Epithelial cell of proximal tubule (primary cell): ENCODE measurements around the gene PYCARD. TPM values are rescaled to one million over a fixed set of nuclear protein-coding genes. Genes with fewer than 3 reads are reported as not detected.

Experiments used
- DNase-seq: peaks from one replicate; pipeline ENCODE4 v3.0.0-alpha.2; 2011; ENCODE audit warnings: low read depth
- H3K4me3 ChIP-seq: 2 replicates; pipeline ENCODE4 v1.5.1; 2011; ENCODE audit warnings: low read depth, mild to moderate bottlenecking, low read length
- total RNA-seq: library from RNA; depleted of rRNA; stranded (reverse); fragments of >200 nt; gene quantifications from 2 replicates; pipeline ENCODE4 v1.2.3, GENCODE V29; 2015
- TF ChIP-seq, protein P1 (sequence below): conservative IDR thresholded peaks from 2 replicates; pipeline ENCODE4 v1.5.1; 2012; ENCODE audit warnings: low read depth, mild to moderate bottlenecking, low read length

The PYCARD gene
- total RNA-seq, 1 donor from 2014 or later: 43.5 TPM

DNA sequence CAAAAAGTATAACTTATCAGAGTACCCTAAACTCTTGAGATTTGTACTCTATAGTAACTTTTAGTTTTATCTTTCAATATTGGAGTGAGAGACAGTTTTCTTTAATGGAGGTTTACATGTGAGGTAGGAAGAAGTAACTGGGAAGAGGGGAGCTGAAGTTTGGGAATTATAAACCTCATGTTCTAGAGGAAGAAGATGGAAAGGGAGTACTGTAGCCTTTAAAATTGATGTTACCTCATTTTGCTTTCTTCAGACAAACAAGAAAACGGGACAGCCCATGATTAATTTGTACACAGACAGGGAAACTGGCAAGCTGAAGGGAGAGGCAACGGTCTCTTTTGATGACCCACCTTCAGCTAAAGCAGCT lies 13.2 kb downstream of the PYCARD start:
- TF ChIP-seq, protein P1, sequence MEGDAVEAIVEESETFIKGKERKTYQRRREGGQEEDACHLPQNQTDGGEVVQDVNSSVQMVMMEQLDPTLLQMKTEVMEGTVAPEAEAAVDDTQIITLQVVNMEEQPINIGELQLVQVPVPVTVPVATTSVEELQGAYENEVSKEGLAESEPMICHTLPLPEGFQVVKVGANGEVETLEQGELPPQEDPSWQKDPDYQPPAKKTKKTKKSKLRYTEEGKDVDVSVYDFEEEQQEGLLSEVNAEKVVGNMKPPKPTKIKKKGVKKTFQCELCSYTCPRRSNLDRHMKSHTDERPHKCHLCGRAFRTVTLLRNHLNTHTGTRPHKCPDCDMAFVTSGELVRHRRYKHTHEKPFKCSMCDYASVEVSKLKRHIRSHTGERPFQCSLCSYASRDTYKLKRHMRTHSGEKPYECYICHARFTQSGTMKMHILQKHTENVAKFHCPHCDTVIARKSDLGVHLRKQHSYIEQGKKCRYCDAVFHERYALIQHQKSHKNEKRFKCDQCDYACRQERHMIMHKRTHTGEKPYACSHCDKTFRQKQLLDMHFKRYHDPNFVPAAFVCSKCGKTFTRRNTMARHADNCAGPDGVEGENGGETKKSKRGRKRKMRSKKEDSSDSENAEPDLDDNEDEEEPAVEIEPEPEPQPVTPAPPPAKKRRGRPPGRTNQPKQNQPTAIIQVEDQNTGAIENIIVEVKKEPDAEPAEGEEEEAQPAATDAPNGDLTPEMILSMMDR: no peak
- no peak for DNase-seq
- no peak overlapping the region for H3K4me3 ChIP-seq

DNA sequence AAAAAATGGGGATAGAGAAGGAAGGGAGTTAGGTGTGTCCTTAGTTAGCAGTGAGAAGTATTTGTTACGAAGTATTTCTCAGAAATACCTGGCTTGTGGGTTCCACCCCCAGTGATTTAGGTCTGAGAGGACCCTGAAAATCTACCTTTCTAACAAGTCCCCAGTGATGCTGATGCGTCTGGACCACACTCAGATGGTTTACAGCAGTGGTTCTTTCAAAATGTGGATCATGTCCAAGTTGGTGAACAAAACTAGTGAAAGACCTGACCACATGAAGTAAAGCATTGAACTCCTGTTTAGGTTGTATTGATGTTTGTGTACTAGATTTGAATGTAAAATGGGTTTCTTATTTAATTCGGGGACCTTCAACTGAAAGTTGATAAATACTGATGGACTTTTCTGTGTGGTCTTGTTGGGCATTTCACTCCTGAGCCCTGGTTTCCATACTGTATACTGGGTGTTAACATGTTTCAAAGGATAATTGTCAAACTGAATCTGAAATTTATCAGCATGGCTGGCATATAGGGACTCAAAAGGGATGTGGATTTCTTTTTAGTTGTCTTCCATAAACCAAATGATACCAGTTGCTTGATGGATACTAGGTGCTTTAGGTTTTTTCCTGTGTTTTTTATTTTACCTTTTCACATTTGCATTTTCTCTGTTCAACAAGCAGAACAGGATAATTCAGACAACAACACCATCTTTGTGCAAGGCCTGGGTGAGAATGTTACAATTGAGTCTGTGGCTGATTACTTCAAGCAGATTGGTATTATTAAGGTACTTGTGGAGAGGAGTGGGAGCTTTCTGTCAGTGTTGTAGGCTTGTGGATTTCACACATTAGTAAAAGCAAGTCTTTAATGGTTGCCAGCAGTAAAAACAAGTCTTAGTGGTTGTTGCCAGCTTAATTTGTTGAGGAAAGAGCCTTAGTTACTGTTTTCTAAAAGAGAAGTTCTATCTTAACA lies 13.8 kb downstream of the PYCARD start:
- TF ChIP-seq, protein P1: no peak
- no peak overlapping the region for H3K4me3 ChIP-seq
- DNase-seq: no peak

DNA sequence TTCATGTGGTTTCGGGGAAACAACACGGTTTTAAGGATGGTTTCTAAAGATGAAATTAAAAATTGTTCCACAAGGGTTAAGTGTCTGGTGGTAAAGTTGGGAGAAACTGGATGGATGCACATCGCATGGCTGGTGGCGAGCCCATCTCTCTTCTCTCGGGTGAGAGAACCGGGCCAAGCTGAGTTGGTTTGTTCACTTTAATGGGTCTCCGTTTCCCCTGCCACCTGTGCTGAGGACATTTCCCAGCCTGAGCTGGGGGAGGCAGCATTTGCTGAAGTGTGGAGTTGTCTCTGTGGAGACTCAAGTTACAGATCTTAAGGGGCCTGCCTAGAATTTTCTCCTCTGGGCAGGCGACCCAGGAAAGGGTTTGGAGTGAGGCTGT lies 14.8 kb downstream of the PYCARD start:
- DNase-seq: no peak
- no peak overlapping the region for H3K4me3 ChIP-seq
- TF ChIP-seq, protein P1: no peak

DNA sequence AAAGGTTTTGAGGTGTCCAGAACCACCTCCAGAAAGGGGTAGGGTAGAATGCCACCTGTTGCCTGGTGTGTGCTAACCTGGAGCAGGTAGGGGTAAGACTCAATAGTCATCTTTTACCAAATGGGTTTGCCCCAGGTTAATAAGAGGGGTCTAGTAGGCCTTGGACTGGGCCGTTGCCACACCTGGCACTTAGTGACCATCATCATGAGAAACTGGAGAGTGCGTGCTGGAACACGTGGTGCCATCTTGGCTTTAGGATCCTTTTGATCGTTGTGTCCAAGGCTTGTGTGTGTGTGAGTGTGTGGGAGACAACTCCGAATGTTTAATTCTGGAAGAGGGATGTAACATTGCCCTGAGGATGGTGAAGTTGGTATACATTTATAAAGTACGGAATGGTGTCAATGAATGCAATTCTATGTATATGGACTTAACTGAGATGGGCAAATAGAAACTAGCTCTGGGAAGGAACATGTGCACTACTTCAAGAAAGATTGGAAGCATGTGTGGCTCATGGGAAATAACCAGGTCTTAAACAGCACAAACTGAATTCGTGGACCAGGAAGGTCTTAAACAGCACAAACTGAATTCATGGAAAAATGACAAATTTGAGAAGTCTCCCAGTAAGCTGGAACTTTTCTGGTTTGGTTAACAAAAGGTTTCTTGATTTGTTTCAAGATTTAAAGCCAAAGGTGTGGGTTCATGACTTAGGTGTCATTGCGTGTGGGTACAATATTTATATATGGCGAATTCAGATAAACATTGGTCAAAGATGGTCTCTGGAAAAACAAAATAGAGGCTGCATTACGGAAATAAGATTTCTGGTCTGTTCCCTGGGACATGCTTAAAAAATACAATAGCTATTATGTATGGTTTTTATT lies 15.4 kb downstream of the PYCARD start:
- TF ChIP-seq, protein P1: no peak
- no peak overlapping the region for H3K4me3 ChIP-seq
- no peak for DNase-seq

DNA sequence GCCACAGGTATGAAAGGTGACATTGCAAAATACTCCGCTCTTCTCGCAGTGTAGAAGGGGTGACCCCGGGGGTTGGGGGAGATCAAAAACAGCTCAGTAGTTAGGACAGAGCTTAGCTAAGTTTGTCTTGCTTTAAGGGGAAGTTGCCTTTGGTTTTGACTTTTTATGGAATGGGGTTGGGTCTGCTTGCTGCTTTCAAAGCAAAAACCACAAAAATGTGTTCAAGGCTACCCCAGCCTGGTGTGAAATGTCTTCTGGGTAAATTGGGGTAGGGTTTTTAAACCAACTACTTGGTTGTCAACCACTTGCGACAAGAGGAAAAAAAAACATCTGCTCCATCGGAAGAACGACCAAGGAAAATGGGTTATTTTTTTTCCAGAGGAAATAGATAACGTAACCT lies 16.4 kb downstream of the PYCARD start:
- H3K4me3 ChIP-seq: no peak overlapping the region
- TF ChIP-seq, protein P1: no peak
- DNase-seq: no peak

DNA sequence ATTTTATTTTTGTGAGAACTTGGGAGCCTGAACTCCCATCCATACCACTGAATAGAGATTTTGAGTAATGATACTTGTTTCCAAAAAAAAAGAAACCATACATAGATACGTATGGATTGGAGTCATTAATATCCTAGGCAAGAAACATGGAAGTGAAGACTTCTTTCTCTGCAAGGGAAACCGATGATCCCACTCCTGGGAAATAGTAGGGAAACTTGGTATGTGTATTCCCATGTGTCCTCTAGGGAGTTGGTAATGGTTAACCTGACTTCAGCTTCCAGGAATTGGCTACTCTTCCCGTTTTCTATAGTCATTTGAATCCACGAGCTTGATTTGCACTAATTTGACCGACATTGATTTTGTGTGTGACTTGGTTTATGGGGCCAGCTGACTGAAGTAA lies 17.2 kb downstream of the PYCARD start:
- TF ChIP-seq, protein P1: no peak
- DNase-seq: no peak
- H3K4me3 ChIP-seq: no peak overlapping the region
